Measurements from ENCODE around the gene GNAO1. TPM values are rescaled to one million over a fixed set of nuclear protein-coding genes. Genes with fewer than 3 reads are reported as not detected.

Gene GNAO1
- polyA plus RNA-seq, 1 donor from 2014 or later = 31.5 TPM

GRCh38 chr16:56337131-56337857 lies 146.0 kb downstream of the GNAO1 start:
- no peak for TF ChIP-seq REST (IDR thresholded peaks at IDR 0.05; ENCODE audit: borderline replicate concordance)
- no peak for TF ChIP-seq MXI1 (conservative IDR thresholded peaks at IDR 0.05; ENCODE audit: poor library complexity, severe bottlenecking)
- TF ChIP-seq EZH2 (IDR thresholded peaks at IDR 0.05; ENCODE audit: borderline replicate concordance, insufficient read depth, low read length, poor library complexity, severe bottlenecking) = no peak
- no peak for TF ChIP-seq EP300 (conservative IDR thresholded peaks at IDR 0.05; ENCODE audit: poor library complexity, severe bottlenecking)
- no peak for TF ChIP-seq TAF1 (IDR thresholded peaks at IDR 0.05; ENCODE audit: low read depth)
- TF ChIP-seq, protein P1, sequence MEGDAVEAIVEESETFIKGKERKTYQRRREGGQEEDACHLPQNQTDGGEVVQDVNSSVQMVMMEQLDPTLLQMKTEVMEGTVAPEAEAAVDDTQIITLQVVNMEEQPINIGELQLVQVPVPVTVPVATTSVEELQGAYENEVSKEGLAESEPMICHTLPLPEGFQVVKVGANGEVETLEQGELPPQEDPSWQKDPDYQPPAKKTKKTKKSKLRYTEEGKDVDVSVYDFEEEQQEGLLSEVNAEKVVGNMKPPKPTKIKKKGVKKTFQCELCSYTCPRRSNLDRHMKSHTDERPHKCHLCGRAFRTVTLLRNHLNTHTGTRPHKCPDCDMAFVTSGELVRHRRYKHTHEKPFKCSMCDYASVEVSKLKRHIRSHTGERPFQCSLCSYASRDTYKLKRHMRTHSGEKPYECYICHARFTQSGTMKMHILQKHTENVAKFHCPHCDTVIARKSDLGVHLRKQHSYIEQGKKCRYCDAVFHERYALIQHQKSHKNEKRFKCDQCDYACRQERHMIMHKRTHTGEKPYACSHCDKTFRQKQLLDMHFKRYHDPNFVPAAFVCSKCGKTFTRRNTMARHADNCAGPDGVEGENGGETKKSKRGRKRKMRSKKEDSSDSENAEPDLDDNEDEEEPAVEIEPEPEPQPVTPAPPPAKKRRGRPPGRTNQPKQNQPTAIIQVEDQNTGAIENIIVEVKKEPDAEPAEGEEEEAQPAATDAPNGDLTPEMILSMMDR (IDR thresholded peaks at IDR 0.05; ENCODE audit: poor library complexity, severe bottlenecking) = no peak
- no peak for TF ChIP-seq SMC3 (conservative IDR thresholded peaks at IDR 0.05; ENCODE audit: poor library complexity)
- TF ChIP-seq RAD21 (conservative IDR thresholded peaks at IDR 0.05) = no peak
- no peak for TF ChIP-seq POLR2AphosphoS5 (IDR thresholded peaks at IDR 0.05)
- no peak overlapping the region for H3K4me3 ChIP-seq (ENCODE audit: low read length)
- H3K27ac ChIP-seq (ENCODE audit: low read length) = no peak overlapping the region
- no peaks in the 10 kb centered on the region for H3F3A ChIP-seq (ENCODE audit: insufficient read depth, low read length, poor library complexity, severe bottlenecking)
- H3K79me2 ChIP-seq (replicated peaks; ENCODE audit: insufficient read depth, low read length) = no peaks in the 10 kb centered on the region
- H3K36me3 ChIP-seq (ENCODE audit: insufficient read depth, low read length) = peaks cover 4% of the 10 kb centered on the region
- no peaks in the 10 kb centered on the region for H3K9me2 ChIP-seq (ENCODE audit: insufficient read depth, low read length)
- no peaks in the 10 kb centered on the region for H3K27me3 ChIP-seq (ENCODE audit: insufficient read depth, low read depth, low read length)
- no peak overlapping the region for H2AFZ ChIP-seq (ENCODE audit: low read depth, low read length)
- H3K4me2 ChIP-seq (ENCODE audit: low read length) = no peak overlapping the region
- H4K20me1 ChIP-seq (ENCODE audit: insufficient read depth) = no peaks in the 10 kb centered on the region
- H3K9me3 ChIP-seq (ENCODE audit: low read length) = no peaks in the 10 kb centered on the region
- H3K9ac ChIP-seq (ENCODE audit: low read length) = no peak overlapping the region

DNA sequence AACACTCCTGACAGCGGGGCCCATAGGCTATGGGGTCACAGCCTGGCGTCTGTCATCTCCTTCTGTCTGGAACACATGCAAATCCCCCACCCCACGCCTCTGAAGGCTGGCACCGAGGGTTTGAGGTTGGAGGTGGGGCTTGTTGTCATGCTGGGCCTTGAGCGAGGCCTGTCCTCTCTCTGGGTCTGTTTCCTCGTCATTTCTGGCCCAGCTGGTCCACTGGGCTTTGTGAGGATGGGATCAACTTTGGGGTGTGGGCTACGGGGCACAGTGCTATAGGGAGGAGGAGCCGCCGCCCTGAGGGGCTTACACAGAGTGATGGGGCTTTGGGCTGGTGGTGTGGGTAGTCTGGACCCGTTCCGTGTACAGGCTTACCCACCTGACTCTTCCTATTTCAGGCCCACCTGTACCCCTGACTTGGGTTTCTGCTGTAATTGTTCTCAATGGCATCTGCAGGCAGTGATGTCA lies 146.6 kb downstream of the GNAO1 start:
- no peak overlapping the region for H3K4me2 ChIP-seq (ENCODE audit: low read length)
- H3K27me3 ChIP-seq (ENCODE audit: insufficient read depth, low read depth, low read length) = no peaks in the 10 kb centered on the region
- no peak for TF ChIP-seq EZH2 (IDR thresholded peaks at IDR 0.05; ENCODE audit: borderline replicate concordance, insufficient read depth, low read length, poor library complexity, severe bottlenecking)
- no peak for TF ChIP-seq POLR2AphosphoS5 (IDR thresholded peaks at IDR 0.05)
- no peak for TF ChIP-seq EP300 (conservative IDR thresholded peaks at IDR 0.05; ENCODE audit: poor library complexity, severe bottlenecking)
- TF ChIP-seq REST (IDR thresholded peaks at IDR 0.05; ENCODE audit: borderline replicate concordance) = no peak
- TF ChIP-seq, protein P1 (IDR thresholded peaks at IDR 0.05; ENCODE audit: poor library complexity, severe bottlenecking) = no peak
- TF ChIP-seq RAD21 (conservative IDR thresholded peaks at IDR 0.05) = no peak
- TF ChIP-seq MXI1 (conservative IDR thresholded peaks at IDR 0.05; ENCODE audit: poor library complexity, severe bottlenecking) = no peak
- no peak for TF ChIP-seq TAF1 (IDR thresholded peaks at IDR 0.05; ENCODE audit: low read depth)
- no peak for TF ChIP-seq SMC3 (conservative IDR thresholded peaks at IDR 0.05; ENCODE audit: poor library complexity)
- no peaks in the 10 kb centered on the region for H3F3A ChIP-seq (ENCODE audit: insufficient read depth, low read length, poor library complexity, severe bottlenecking)
- H3K36me3 ChIP-seq (ENCODE audit: insufficient read depth, low read length) = peaks cover 4% of the 10 kb centered on the region
- H3K9me3 ChIP-seq (ENCODE audit: low read length) = no peaks in the 10 kb centered on the region
- H3K4me3 ChIP-seq (ENCODE audit: low read length) = no peak overlapping the region
- H2AFZ ChIP-seq (ENCODE audit: low read depth, low read length) = no peak overlapping the region
- no peaks in the 10 kb centered on the region for H3K79me2 ChIP-seq (replicated peaks; ENCODE audit: insufficient read depth, low read length)
- no peaks in the 10 kb centered on the region for H4K20me1 ChIP-seq (ENCODE audit: insufficient read depth)
- H3K9ac ChIP-seq (ENCODE audit: low read length) = no peak overlapping the region
- H3K9me2 ChIP-seq (ENCODE audit: insufficient read depth, low read length) = no peaks in the 10 kb centered on the region
- no peak overlapping the region for H3K27ac ChIP-seq (ENCODE audit: low read length)
